ENCODE measurements around the gene RBM20. TPM values are rescaled to one million over a fixed set of nuclear protein-coding genes. Genes with fewer than 3 reads are reported as not detected.

The RBM20 gene
- total and polyA plus RNA-seq, 2 of the 13 experiments (the other 11 are each of a cell fraction or from before 2014, with no cell fraction given) = 0.02 to 0.22 TPM

- H3K79me2 ChIP-seq (ENCODE audit: insufficient read depth, low read length) = no peaks in the 10 kb centered on the region
- ChIA-PET CTCF (ENCODE audit: low intra/inter-chr PET ratio, low total read pairs) (no interaction called here), POLR2A (interaction anchor here (1.0 to 2.0 kb wide), 3 partner anchors 10 to 36 kb away, joined by 4 to 9 read pairs (median 7); partner anchors contain the start of gene PDCD4)
- no peaks in the 10 kb centered on the region; a peak in 1 of 5 replicates for H3K27me3 ChIP-seq (ENCODE audit: control insufficient read depth in 1 of 2, insufficient read depth in 2 of 2, low read length in 2 of 2)
- DNase-seq (ENCODE audit: low spot score) = no peak
- ATAC-seq = no peak
- intact Hi-C loops (cut with micrococcal nuclease; ENCODE audit: unreplicated experiment) = no loop called here
- in situ Hi-C loops (cut with HindIII; ENCODE audit: extremely low pct_ligation_motif_present, low pct_unique_long_range_greater_than_20kb) = no loop called here
- WGBS (ENCODE audit: low lambda C conversion rate) = 93% methylated on average over 7 of the region's 7 CpGs
- TF ChIP-seq POLR2A (IDR thresholded peaks at IDR 0.05; ENCODE audit: insufficient read depth in 1 of 2, low read depth in 2 of 2, low read length in 2 of 2) (no peak), GMEB1 (CRISPR knock-in tag; IDR thresholded peaks at IDR 0.05; ENCODE audit: borderline replicate concordance) (no peak)
- no peaks in the 10 kb centered on the region for H4K20me1 ChIP-seq (ENCODE audit: insufficient read depth, low read length)
- H3K4me2 ChIP-seq (ENCODE audit: low read depth, low read length) = no peak overlapping the region
- no peaks in the 10 kb centered on the region for H3K9me3 ChIP-seq (ENCODE audit: low read length)
- H3K9ac ChIP-seq (ENCODE audit: insufficient read depth, low read depth, low read length) = no peak overlapping the region
- H3K27ac ChIP-seq (ENCODE audit: extremely low read length, insufficient read depth, low read length) = no peak overlapping the region
- H3K4me3 ChIP-seq (replicated peaks in 1 of 3; ENCODE audit: insufficient read depth in 1 of 3, low read depth in 2 of 3, low read length in 3 of 3) = no peak overlapping the region
- no TSS peak for BruUV-seq (replicated peaks)
- no peaks in the 10 kb centered on the region for H3K36me3 ChIP-seq (replicated peaks in 1 of 2; ENCODE audit: control insufficient read depth in 1 of 2, insufficient read depth in 2 of 2, low read length in 2 of 2)
- peaks cover 89% of the 10 kb centered on the region for H3K4me1 ChIP-seq (ENCODE audit: insufficient read depth, low read length)
- no peak overlapping the region for H2AFZ ChIP-seq (ENCODE audit: low read length)
- FAIRE-seq = no peak
These were observed 191.7 kb downstream of the RBM20 start for GRCh38 chr10:110835841-110836240.

DNA sequence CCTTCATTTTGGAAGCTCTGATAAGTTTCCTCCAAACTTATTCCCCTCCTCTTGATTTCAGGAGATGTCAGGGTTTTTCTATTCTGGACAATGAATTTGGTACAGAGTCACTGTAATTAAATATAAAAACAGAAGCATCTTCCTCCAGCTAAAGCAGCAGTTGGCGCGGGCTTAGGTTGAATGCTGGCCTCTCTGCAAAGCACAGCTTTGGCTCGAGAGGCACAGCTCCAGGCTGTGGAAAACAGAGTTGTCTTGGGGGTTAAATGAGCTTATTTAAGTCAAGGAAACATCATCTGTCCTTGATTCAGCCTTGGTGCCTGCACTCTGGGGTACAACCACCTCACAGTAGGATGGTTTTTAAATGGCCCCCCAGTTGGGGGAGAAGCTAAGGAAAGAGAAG, 192.6 kb downstream of the RBM20 start:
- ATAC-seq (no peak), DNase-seq (ENCODE audit: low spot score) (no peak), FAIRE-seq (peak; percentile 15)
- H3K27me3 ChIP-seq (ENCODE audit: control insufficient read depth in 1 of 2, insufficient read depth in 2 of 2, low read length in 2 of 2) = no peaks in the 10 kb centered on the region
- peak overlapping the region; percentile 38 for H3K4me2 ChIP-seq (ENCODE audit: low read depth, low read length)
- intact Hi-C loops (cut with micrococcal nuclease; ENCODE audit: unreplicated experiment) (no loop called here), in situ Hi-C loops (cut with HindIII; ENCODE audit: extremely low pct_ligation_motif_present, low pct_unique_long_range_greater_than_20kb) (no loop called here)
- BruUV-seq (replicated peaks) = no TSS peak
- H4K20me1 ChIP-seq (ENCODE audit: insufficient read depth, low read length) = no peaks in the 10 kb centered on the region
- no peak overlapping the region for H3K4me3 ChIP-seq (replicated peaks in 1 of 3; ENCODE audit: insufficient read depth in 1 of 3, low read depth in 2 of 3, low read length in 3 of 3)
- CTCF ChIA-PET (ENCODE audit: low intra/inter-chr PET ratio, low total read pairs) = no interaction called here
- H3K9me3 ChIP-seq (ENCODE audit: low read length) = no peaks in the 10 kb centered on the region
- POLR2A ChIA-PET = interaction anchor here (2.0 kb wide), 2 partner anchors 9 to 35 kb away, joined by 7 to 9 read pairs; partner anchors contain the start of gene PDCD4
- no peak overlapping the region for H3K9ac ChIP-seq (ENCODE audit: insufficient read depth, low read depth, low read length)
- H3K27ac ChIP-seq (ENCODE audit: extremely low read length, insufficient read depth, low read length) = peak overlapping the region; percentile 64
- H3K36me3 ChIP-seq (replicated peaks in 1 of 2; ENCODE audit: control insufficient read depth in 1 of 2, insufficient read depth in 2 of 2, low read length in 2 of 2) = no peaks in the 10 kb centered on the region
- no peaks in the 10 kb centered on the region for H3K79me2 ChIP-seq (ENCODE audit: insufficient read depth, low read length)
- H2AFZ ChIP-seq (ENCODE audit: low read length) = no peak overlapping the region
- peaks cover 92% of the 10 kb centered on the region for H3K4me1 ChIP-seq (ENCODE audit: insufficient read depth, low read length)
- no peak for TF ChIP-seq ZNF577 (CRISPR knock-in tag; IDR thresholded peaks at IDR 0.05; ENCODE audit: borderline replicate concordance, low read depth)
- 85% methylated on average over 3 of the region's 3 CpGs for WGBS (ENCODE audit: low lambda C conversion rate)
